Measurements from ENCODE around the gene ZNF346.

GRCh38 chr5:177124486-177124991 lies 102.0 kb downstream of the ZNF346 start:
- TF ChIP-seq NFYB (IDR thresholded peaks at IDR 0.05; ENCODE audit: insufficient read depth, low read depth, low read length) (no peak), IRF4 (IDR thresholded peaks at IDR 0.05; ENCODE audit: low read depth, low read length) (no peak), POLR2AphosphoS5 (IDR thresholded peaks at IDR 0.05; ENCODE audit: low read length) (no peak), FOXK2 (IDR thresholded peaks at IDR 0.05) (no peak)
- TF ChIP-seq, protein P1, sequence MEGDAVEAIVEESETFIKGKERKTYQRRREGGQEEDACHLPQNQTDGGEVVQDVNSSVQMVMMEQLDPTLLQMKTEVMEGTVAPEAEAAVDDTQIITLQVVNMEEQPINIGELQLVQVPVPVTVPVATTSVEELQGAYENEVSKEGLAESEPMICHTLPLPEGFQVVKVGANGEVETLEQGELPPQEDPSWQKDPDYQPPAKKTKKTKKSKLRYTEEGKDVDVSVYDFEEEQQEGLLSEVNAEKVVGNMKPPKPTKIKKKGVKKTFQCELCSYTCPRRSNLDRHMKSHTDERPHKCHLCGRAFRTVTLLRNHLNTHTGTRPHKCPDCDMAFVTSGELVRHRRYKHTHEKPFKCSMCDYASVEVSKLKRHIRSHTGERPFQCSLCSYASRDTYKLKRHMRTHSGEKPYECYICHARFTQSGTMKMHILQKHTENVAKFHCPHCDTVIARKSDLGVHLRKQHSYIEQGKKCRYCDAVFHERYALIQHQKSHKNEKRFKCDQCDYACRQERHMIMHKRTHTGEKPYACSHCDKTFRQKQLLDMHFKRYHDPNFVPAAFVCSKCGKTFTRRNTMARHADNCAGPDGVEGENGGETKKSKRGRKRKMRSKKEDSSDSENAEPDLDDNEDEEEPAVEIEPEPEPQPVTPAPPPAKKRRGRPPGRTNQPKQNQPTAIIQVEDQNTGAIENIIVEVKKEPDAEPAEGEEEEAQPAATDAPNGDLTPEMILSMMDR (IDR thresholded peaks at IDR 0.05 in 2 of 3, conservative IDR thresholded peaks at IDR 0.05 in 1 of 3; ENCODE audit: control insufficient read depth in 2 of 3, extremely low read depth in 1 of 3, insufficient read depth in 1 of 3, low read depth in 3 of 3, low read length in 3 of 3), result no peak
